ENCODE measurements around the gene CLEC19A. TPM values are rescaled to one million over a fixed set of nuclear protein-coding genes. Genes with fewer than 3 reads are reported as not detected.
A peak's percentile ranks its signal among the peaks of the same experiment; 100 is the strongest.

CLEC19A gene
- total and polyA plus RNA-seq, 4 donors: 0.50 to 1.00 (median 0.82) TPM

DNA sequence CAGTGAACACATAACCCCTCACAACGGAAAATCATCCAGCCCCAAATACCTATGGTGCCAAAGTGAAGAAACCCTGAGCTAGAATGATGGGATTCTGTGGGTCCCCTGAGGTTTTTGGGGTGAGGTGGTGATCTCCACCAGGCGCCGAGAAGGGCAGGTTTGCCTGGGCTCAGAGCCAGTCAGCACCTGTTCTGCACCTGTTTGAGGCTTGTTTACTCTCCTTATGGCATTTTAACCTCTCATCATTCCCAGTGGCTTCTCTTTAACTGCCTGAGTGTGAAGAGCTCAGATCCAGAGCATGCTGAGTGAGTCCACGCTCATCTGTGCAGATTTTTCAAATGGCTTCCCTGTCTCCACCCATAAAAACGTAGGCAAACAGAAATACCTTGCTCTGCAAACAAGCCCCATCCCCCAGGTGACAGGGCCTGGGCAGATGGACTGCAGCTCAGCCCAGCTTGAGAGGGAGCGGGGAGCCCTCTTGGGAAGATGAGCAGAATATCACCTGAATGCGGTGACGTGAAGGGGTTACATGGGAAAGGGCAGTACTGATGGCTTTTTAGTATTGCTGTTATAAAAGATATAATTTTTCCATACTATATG, 40.1 kb upstream of the CLEC19A start:
- WGBS (ENCODE audit: insufficient coverage): 69% methylated on average over 3 of the region's 8 CpGs
- DNase-seq (ENCODE audit: low read depth in 4 of 6, low spot score in 6 of 6): peak in 1 of 6 donors; percentile 31
- Histone ChIP-seq H3K27me3 (ENCODE audit: control insufficient read depth, insufficient read depth, low read length) (no peaks in the 10 kb centered on the region), H3K4me3 (ENCODE audit: low read depth, low read length) (no peak overlapping the region), H3K36me3 (ENCODE audit: control insufficient read depth, insufficient read depth, low read length) (peaks cover 12% of the 10 kb centered on the region), H3K4me1 (ENCODE audit: control insufficient read depth, insufficient read depth, low read length) (no peaks in the 10 kb centered on the region), H3K27ac (ENCODE audit: low read depth, low read length) (no peak overlapping the region), H3K9me3 (ENCODE audit: control insufficient read depth, insufficient read depth, low read length) (peaks cover 3% of the 10 kb centered on the region)

DNA sequence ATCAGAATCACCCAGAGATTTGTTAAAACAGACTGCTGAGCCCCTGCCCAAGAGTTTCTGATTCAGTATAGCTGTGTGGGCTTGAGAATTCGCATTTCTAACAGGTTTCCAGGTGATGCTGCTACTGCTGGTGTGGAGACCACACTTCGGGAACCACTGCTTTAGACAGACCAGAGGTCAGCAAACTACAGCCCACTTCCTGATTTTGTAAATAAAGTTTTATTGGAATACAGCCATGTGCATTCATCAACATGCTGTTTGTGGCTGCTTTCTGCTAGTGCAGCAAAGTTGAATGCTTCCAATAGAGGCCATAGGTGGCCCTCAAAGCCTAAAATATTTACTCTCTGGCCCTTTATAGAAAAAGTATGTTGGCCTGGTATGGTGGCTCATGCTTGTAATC, 32.6 kb upstream of the CLEC19A start:
- Histone ChIP-seq H3K4me1 (ENCODE audit: control insufficient read depth, insufficient read depth, low read length) (no peaks in the 10 kb centered on the region), H3K27ac (ENCODE audit: low read depth, low read length) (no peak overlapping the region), H3K4me3 (ENCODE audit: low read depth, low read length) (no peak overlapping the region), H3K27me3 (ENCODE audit: control insufficient read depth, insufficient read depth, low read length) (no peaks in the 10 kb centered on the region), H3K9me3 (ENCODE audit: control insufficient read depth, insufficient read depth, low read length) (no peaks in the 10 kb centered on the region), H3K36me3 (ENCODE audit: control insufficient read depth, insufficient read depth, low read length) (no peaks in the 10 kb centered on the region)
- no peak for DNase-seq (ENCODE audit: low read depth in 4 of 6, low spot score in 6 of 6)
- WGBS (ENCODE audit: insufficient coverage): 100% methylated on average over 1 of the region's 2 CpGs

DNA sequence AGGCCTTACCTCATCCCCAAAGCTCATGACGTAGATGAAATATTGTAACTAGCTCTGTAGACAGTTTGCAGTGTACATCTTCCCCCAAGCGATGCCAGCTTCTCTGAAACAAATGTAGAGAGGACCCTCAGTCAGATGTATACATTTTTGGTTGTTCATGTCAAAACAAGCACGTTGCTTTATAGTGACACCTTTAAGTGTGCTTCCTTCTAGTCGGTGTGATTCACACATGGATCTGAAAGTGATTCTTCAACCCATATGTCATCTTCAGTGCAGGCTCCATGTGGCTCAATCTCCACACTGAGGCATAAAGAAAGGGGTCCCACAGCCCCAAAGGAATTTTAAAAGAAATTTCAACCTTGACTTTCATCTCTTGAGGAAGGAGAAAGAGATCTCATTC, 30.9 kb upstream of the CLEC19A start:
- Histone ChIP-seq H3K27ac (ENCODE audit: low read depth, low read length) (no peak overlapping the region), H3K9me3 (ENCODE audit: control insufficient read depth, insufficient read depth, low read length) (no peaks in the 10 kb centered on the region), H3K4me3 (ENCODE audit: low read depth, low read length) (no peak overlapping the region), H3K27me3 (ENCODE audit: control insufficient read depth, insufficient read depth, low read length) (no peaks in the 10 kb centered on the region), H3K36me3 (ENCODE audit: control insufficient read depth, insufficient read depth, low read length) (no peaks in the 10 kb centered on the region), H3K4me1 (ENCODE audit: control insufficient read depth, insufficient read depth, low read length) (no peaks in the 10 kb centered on the region)
- DNase-seq (ENCODE audit: low read depth in 4 of 6, low spot score in 6 of 6): peak in 1 of 6 donors; percentile 61
- 100% methylated on average over 1 of the region's 4 CpGs for WGBS (ENCODE audit: insufficient coverage)

DNA sequence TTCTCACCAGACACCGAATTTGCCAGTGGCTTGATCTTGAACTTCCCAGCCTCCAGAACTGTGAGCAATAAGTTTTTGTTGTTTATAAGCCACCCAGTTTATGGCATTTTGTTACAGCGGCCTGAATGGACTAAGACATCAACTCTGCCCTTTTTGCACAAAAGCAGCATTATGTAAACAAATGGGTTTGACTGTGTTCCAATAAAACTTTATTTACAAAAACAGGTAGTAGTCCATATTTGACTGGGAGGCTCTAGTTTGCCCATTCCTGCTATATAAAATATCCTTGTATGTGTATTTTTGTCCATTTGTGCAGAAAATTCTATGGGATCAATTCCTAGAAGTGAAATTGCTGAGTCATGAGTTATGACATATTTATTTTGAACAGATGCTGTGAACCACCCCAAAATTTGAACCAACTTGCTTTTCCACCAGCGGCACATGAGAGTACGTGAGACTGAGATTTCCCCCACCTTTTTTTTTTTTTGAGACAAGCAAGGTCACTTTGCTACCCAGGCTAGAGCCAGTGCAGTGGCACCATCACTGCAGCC, 21.3 kb upstream of the CLEC19A start:
- WGBS (ENCODE audit: insufficient coverage): 94% methylated on average over 3 of the region's 4 CpGs
- no peaks in the 10 kb centered on the region for H3K4me1 ChIP-seq (ENCODE audit: control insufficient read depth, insufficient read depth, low read length)
- no peak for DNase-seq (ENCODE audit: low read depth in 4 of 6, low spot score in 6 of 6)
- peaks cover 2% of the 10 kb centered on the region for H3K9me3 ChIP-seq (ENCODE audit: control insufficient read depth, insufficient read depth, low read length)
- H3K27ac ChIP-seq (ENCODE audit: low read depth, low read length): no peak overlapping the region
- no peak overlapping the region for H3K4me3 ChIP-seq (ENCODE audit: low read depth, low read length)
- no peaks in the 10 kb centered on the region for H3K27me3 ChIP-seq (ENCODE audit: control insufficient read depth, insufficient read depth, low read length)
- H3K36me3 ChIP-seq (ENCODE audit: control insufficient read depth, insufficient read depth, low read length): peaks cover 10% of the 10 kb centered on the region

DNA sequence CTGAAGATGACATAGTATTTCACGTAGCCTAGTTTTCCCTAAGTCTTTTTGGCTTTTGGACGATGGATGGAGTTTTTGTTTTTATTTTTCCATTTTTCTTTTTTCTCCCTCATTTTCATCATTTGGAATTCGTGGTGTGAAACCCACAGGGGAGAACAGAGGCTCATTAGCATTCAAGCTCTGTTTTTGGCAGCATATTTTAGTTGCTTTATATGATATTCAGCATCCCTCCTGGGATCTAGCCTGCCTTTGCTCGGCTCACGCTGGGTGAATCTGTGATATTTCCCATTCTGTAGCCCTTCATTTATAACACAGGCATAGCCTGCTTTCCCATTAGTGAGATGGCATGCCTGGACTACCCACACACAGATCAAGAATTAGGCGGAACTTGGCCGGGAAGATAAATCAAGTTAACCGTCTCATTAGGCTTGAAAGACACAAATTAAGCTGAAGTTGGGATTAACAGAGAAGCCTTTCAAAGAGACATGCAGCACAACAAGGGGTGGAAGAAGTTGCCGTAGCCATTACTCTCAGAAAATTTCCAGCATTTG, 20.1 kb upstream of the CLEC19A start:
- WGBS (ENCODE audit: insufficient coverage): 10% methylated on average over 2 of the region's 9 CpGs

DNA sequence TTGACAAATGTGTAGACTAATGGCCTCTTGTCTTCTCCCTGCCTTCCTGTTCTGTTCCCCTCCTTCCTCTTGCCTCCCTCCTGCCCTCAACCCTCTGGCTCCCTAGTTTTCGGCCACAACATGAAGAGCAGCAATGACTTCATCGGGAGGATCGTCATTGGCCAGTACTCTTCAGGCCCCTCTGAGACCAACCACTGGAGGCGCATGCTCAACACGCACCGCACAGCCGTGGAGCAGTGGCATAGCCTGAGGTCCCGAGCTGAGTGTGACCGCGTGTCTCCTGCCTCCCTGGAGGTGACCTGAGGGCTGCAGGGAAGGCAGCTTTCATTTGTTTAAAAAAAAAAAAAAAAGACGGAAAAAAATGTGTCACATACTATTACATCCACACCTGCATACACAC, 18.8 kb upstream of the CLEC19A start:
- Histone ChIP-seq H3K9me3 (ENCODE audit: control insufficient read depth, insufficient read depth, low read length) (peaks cover 2% of the 10 kb centered on the region), H3K4me3 (ENCODE audit: low read depth, low read length) (no peak overlapping the region), H3K27me3 (ENCODE audit: control insufficient read depth, insufficient read depth, low read length) (no peaks in the 10 kb centered on the region), H3K27ac (ENCODE audit: low read depth, low read length) (no peak overlapping the region), H3K36me3 (ENCODE audit: control insufficient read depth, insufficient read depth, low read length) (peaks cover 10% of the 10 kb centered on the region), H3K4me1 (ENCODE audit: control insufficient read depth, insufficient read depth, low read length) (no peaks in the 10 kb centered on the region)
- no peak for DNase-seq (ENCODE audit: low read depth in 4 of 6, low spot score in 6 of 6)
- 98% methylated on average over 7 of the region's 11 CpGs for WGBS (ENCODE audit: insufficient coverage)

More for the DNA sequence above, 20.1 kb upstream of the CLEC19A start:
- H3K9me3 ChIP-seq (ENCODE audit: control insufficient read depth, insufficient read depth, low read length): peaks cover 2% of the 10 kb centered on the region
- H3K27me3 ChIP-seq (ENCODE audit: control insufficient read depth, insufficient read depth, low read length): no peaks in the 10 kb centered on the region
- no peak overlapping the region for H3K4me3 ChIP-seq (ENCODE audit: low read depth, low read length)
- peaks cover 10% of the 10 kb centered on the region for H3K36me3 ChIP-seq (ENCODE audit: control insufficient read depth, insufficient read depth, low read length)
- peak in 3 of 6 donors; percentile 43 to 85 (median 81) for DNase-seq (ENCODE audit: low read depth in 4 of 6, low spot score in 6 of 6)
- no peaks in the 10 kb centered on the region for H3K4me1 ChIP-seq (ENCODE audit: control insufficient read depth, insufficient read depth, low read length)
- H3K27ac ChIP-seq (ENCODE audit: low read depth, low read length): no peak overlapping the region

DNA sequence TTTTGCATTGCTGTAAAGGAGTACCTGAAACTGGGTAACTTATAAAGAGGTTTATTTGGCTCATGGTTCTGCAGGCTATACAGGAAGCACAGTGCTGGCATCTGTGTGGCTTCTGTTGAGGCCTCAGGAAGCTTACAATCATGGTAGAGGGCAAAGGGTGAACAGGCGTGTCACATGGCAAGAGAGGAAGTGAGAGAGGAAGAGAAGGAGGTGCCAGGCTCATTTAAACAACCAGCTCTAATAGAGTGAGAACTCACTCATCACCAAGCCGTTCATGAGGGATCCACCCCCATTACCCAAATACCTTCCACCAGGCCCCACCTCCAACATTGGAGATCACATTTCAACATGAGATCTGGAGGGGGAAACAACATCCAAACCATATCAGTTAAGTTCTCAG, 16.4 kb upstream of the CLEC19A start:
- Histone ChIP-seq H3K4me1 (ENCODE audit: control insufficient read depth, insufficient read depth, low read length) (no peaks in the 10 kb centered on the region), H3K9me3 (ENCODE audit: control insufficient read depth, insufficient read depth, low read length) (peaks cover 2% of the 10 kb centered on the region), H3K4me3 (ENCODE audit: low read depth, low read length) (no peak overlapping the region), H3K36me3 (ENCODE audit: control insufficient read depth, insufficient read depth, low read length) (peaks cover 10% of the 10 kb centered on the region), H3K27me3 (ENCODE audit: control insufficient read depth, insufficient read depth, low read length) (no peaks in the 10 kb centered on the region), H3K27ac (ENCODE audit: low read depth, low read length) (no peak overlapping the region)
- WGBS (ENCODE audit: insufficient coverage): no CpG with 5 or more reads among the region's 2 CpGs
- DNase-seq (ENCODE audit: low read depth in 4 of 6, low spot score in 6 of 6): no peak

DNA sequence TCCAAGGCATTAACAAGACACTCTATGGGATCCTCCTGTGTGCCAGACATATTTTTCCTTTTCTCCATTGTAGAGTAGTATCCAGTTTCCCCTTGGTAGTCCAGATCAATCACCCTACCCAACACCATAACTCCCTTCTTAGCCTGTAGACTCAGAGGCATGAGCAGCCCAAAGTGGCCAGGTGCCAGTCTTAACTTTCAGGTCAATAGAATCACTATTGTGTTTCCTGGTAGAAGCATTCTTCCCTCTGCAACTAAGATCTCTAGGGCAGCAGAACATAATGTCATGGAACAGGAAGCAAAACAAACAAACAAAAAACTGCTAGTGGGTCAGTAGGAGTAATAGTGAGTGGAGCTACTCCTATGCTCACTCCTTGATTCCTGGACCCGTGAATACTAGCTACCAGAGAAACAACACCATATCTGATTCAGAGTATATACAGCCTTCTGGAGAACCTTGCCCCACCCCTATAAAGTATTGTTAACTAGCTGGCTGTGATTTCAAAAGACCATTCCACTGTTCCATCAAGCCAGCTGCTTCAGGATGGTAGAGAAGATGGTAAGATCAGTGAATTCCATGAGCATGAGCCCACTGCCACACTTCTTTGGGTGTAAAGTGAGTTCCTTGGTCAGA, 11.2 kb upstream of the CLEC19A start:
- Histone ChIP-seq H3K4me1 (ENCODE audit: control insufficient read depth, insufficient read depth, low read length) (no peaks in the 10 kb centered on the region), H3K4me3 (ENCODE audit: low read depth, low read length) (no peak overlapping the region), H3K9me3 (ENCODE audit: control insufficient read depth, insufficient read depth, low read length) (no peaks in the 10 kb centered on the region), H3K27me3 (ENCODE audit: control insufficient read depth, insufficient read depth, low read length) (no peaks in the 10 kb centered on the region), H3K27ac (ENCODE audit: low read depth, low read length) (no peak overlapping the region), H3K36me3 (ENCODE audit: control insufficient read depth, insufficient read depth, low read length) (no peaks in the 10 kb centered on the region)
- peak in 1 of 6 donors; percentile 34 for DNase-seq (ENCODE audit: low read depth in 4 of 6, low spot score in 6 of 6)
- WGBS (ENCODE audit: insufficient coverage): no CpG with 5 or more reads among the region's 1 CpG

DNA sequence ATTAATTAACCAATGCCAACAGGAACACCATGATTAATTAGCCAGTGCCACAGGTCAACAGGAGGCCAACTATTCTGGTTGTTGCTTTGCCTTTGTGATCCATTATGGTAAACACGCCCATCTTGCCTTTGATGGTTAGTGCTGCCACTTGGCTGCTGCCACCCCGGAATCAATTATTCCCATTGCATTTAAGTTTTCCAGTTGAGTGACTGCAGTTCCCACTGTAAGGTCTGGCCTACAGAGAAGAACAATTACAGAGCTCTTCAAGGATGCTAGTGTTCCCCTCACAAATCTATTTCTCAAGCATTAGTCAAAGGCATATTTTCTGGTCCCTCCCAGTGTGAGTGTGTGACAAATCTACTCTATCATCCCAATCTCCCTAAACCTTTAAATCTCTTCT, 7.1 kb upstream of the CLEC19A start:
- Histone ChIP-seq H3K9me3 (ENCODE audit: control insufficient read depth, insufficient read depth, low read length) (no peaks in the 10 kb centered on the region), H3K36me3 (ENCODE audit: control insufficient read depth, insufficient read depth, low read length) (no peaks in the 10 kb centered on the region), H3K27ac (ENCODE audit: low read depth, low read length) (no peak overlapping the region), H3K4me3 (ENCODE audit: low read depth, low read length) (no peak overlapping the region), H3K27me3 (ENCODE audit: control insufficient read depth, insufficient read depth, low read length) (no peaks in the 10 kb centered on the region), H3K4me1 (ENCODE audit: control insufficient read depth, insufficient read depth, low read length) (no peaks in the 10 kb centered on the region)
- no peak for DNase-seq (ENCODE audit: low read depth in 4 of 6, low spot score in 6 of 6)
- WGBS (ENCODE audit: insufficient coverage): 41% methylated on average over 2 of the region's 2 CpGs

DNA sequence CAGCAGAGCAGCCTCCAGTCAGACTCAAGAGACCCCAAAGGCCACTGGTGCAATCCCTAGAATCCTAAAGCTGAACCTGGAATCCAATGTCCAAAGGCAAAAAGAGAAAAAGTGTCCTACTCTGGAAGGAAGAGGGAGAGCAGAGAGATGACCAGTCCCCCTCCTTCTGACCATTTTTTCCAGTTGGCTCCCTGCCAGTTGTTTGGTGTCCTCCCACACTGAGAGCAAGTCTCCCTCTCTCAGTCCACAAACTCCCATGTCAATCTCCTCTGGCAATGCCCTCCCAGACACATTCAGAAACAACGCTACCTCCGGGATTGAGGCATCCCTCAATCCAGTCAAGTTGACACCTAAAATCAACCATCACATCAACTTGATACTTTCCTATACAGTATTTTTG, 4.3 kb upstream of the CLEC19A start:
- Histone ChIP-seq H3K36me3 (ENCODE audit: control insufficient read depth, insufficient read depth, low read length) (no peaks in the 10 kb centered on the region), H3K4me1 (ENCODE audit: control insufficient read depth, insufficient read depth, low read length) (peaks cover 5% of the 10 kb centered on the region), H3K9me3 (ENCODE audit: control insufficient read depth, insufficient read depth, low read length) (no peaks in the 10 kb centered on the region), H3K27ac (ENCODE audit: low read depth, low read length) (no peak overlapping the region), H3K4me3 (ENCODE audit: low read depth, low read length) (no peak overlapping the region), H3K27me3 (ENCODE audit: control insufficient read depth, insufficient read depth, low read length) (no peaks in the 10 kb centered on the region)
- DNase-seq (ENCODE audit: low read depth in 4 of 6, low spot score in 6 of 6): peak in 1 of 6 donors; percentile 30
- no CpG with 5 or more reads among the region's 2 CpGs for WGBS (ENCODE audit: insufficient coverage)

All from spinal cord (tissue), 10 donors.